Brain pericyte (primary cell): ENCODE measurements around the gene PTGER3.
"Not testable (repeated sequence)": the region's sequence is repeated elsewhere in the genome, so short reads cannot be mapped to it uniquely, and the experiment has no call there.

Experiments used
- DNase-seq: peaks from one replicate; pipeline ENCODE4 v3.0.0-alpha.2; 2012; ENCODE audit warnings: low read depth, low spot score

The PTGER3 gene

DNA sequence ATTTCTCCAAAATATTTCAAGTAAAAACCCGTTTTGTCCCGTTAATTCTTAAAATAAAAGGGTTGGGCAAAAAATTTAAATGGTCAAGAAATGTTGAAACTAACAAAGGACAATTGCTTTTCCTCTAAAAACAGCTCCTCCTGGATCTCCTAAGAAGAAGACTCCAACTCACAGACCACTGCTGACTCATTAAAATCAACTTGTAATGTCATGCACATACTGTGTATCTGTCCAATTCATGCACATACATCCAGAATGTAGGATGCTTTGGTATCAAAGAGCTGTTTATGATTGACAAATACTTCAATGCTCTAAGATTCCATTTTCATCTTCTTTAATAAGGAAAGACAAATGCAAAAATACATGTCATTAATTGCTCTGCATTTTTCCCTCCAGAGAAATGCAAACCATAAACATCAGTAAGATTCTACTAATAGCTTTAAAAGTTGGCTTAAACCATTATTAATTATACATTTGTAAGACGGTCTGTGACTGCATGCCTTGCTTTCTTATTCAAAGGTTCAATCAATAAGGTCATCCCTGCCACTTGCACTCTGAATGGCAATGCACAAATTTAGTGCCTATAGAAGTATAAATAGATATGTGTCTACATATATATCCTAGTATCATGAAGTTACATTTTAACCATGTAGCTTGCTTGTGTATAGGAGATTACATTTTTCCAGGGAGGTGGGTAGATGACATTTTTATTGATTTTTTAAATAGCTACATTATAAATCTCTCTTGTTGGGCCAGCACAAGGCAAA is 44.7 kb downstream of the PTGER3 start:
- no peak for DNase-seq

DNA sequence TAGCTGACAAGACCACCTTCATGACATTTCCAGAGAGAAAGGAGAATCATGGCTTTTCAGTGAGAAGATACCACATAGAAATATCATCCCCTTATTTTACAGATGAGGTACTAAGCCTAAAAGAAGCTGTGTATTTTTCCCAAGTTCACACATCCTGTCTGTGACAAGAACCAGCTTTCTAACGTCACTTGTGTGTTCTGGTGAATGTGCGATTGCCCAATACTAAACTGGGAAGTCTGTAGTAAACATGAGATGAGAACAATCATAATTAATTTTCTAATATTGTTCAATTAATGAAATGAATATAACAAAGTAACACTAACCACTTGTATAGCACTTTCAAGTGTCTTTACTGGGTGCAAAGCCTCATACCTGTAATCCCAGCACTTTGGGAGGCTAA is 46.0 kb downstream of the PTGER3 start:
- no peak for DNase-seq

DNA sequence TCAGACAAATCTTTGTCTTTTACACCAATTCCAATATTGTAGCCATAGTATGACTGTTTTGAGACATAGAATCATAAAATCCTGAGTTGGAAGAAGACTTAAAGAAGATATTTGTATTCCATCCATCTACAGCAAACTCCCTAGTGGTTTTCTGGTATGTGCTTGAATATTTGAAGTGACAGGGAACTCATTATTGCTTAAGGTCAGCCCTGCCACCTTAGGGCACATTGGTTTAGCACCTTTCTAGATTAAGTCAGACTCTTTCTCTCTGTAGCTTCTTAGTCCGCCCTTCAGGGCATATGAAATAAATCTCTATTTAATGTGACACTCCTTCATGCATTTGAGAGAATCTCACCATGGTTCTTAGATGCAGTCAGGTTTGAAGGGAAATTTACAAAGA is 49.8 kb downstream of the PTGER3 start:
- DNase-seq, result no peak

DNA sequence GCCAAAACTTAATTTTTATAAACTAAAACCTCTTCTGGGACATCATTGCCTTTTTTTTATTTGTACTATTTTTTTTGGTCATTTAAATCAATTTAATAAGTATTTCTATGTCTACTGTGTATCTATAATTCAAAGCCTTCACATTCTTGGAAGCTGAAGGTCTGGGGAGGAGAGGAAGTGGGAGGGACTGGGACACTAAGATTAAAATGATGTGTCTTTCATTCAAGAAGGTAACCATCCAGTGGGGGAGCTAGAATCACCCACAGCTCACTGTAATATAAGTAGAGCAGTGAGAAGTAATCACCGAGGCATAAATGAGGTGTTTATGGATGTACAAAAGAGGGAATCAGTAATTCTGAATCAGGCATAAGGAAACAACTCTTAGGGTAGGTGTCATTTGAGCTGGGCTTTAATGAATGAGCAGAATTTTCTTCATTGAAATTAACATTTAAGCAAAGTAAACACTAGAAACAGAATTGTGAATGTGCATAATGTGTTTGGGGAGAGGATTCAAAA is 52.8 kb downstream of the PTGER3 start:
- no peak for DNase-seq

DNA sequence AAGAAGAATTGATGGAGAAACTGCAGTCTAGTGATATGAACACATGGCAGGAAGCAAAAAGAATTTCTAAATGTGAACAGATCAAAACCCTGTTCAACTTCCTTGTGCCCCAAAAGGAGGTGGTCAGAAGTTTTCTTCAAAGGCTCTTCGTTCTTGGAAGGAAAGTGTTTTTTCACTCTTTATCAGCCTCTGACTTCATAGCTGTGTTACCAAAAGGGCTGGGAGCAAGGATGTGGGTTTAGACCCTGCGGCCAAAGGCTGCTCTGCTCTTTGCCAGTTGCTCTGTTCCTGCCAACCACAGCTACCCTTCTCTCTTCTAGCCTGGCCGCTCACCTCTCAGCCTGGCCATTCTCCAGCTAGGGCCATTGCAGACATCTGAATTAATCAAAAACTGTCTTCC is 53.8 kb downstream of the PTGER3 start:
- DNase-seq, result no peak

DNA sequence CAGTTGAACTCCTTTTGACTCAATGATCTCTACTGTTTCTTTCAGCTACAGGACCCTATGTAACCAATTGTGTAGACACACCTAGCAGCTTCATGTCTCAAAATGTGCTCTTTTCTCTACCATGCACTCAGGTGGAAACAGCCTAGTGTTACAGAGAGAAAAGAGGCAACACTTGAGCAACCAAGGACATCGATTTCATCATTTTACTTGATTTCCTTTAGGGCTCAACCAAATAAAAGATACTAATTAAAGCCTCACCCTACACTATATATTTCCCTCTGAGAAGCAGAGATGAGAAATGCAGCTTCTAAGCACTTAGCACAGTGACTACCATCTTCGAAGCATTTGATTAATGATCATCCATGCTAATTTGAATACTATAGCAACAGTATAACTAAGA is 55.1 kb downstream of the PTGER3 start:
- no peak for DNase-seq

DNA sequence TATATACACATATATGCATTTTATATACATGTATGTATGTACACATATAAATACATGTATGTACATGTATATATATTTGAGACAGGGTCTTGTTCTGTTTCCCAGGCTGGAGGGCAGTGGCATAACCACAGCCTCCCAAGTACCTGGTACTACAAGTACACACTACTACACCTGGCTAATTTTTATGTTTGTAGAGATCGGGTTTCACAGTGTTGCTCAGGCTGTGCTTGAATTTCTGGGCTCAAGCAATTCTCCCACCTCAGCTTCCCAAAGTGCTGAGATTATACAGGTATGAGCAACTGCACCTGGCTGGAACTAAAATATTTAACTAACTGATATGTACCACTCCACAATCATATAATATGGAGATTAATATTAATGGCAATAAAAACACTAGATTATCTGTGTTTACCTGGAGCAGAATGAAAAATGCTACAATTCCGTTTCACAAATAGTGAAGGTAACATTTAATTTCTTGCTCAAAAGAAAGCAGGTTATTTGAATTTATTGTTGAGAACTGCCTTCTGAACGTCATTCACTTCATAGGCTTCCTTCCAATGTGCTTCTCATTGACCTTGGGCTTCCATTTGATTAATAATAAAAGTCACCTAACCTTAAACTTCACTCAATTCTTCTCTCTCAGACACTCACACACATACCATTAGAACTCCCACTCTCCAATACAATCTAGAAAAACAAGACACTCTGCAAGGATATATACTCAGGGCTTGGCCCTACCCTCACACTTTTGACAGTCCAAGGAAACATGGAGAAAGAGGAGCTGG is 57.0 kb downstream of the PTGER3 start:
- no peak for DNase-seq

DNA sequence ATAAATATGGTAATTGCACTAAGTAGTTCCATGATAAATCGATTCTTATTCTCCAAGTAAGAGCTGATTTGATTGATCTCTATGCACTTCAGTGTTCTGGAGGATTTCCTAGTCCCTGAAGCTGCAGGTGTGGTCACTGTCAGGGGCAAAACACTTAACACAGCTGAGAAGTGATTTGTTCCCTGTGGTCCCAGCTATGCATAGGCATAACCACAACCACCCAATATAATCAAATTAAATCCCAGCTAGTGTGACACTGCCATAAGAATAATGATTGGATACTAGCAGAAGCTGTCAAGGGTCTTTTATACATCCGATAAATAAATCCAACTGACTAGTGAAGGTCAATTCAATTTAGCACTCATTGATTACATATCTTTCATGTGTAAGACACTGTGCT is 60.1 kb downstream of the PTGER3 start:
- DNase-seq, result no peak

DNA sequence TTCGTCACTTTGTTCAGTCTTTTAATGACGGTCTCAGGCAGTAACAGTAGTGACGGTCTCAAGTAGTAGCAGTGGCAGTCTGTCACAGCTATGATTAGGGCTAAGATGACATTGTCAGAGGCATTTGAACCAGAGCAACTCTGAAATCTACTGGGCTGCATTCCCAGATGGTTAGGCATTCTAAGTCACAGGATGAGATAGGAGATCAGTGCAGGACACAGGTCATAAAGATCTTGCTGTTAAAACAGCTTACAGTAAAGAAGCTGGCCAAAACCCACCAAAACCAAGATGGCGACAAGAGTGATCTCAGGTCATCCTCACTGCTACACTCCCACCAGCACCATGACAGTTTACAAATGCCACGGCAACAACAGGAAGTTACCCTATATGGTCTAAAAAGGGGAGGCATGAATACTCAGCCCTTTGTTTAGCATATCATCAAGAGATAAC is 61.8 kb downstream of the PTGER3 start:
- not testable (repeated sequence) for DNase-seq

DNA sequence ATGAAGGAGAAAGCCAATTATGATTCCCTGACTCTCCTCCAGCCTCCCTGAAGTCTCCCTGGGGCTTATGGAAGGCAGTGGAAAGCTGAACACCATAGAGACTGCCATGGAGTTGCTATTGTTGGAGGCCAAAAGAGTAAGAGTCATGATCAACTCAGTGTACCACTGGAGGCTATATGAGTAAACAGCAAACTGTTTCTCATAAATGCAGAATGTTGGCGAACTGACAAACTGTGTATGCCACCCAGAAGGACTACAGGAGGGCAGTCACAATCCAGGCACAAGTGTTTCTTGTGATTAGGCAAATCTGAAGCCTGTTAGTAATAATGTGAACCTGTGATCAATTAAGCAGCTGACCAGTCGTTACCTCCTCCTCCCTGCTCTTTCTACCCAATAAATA is 62.3 kb downstream of the PTGER3 start:
- DNase-seq, result not testable (repeated sequence)

DNA sequence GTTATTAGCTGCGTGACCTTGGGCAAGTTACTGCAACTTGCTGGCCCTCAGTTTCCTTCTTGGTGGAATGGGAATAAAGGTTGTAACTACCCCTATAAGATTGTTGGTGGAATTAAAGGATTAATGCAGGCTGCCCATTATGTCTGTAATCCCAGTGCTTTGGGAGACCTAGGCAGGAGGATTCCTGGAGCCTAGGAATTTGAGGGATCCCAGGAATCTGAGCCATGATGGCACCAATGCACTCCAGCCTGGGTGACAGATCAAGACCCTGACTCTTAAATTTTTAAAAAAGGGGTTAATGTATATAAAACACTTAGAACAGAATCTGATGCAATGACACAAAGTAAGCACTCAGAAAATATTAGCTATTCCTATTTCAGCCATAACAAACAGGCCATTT is 67.3 kb downstream of the PTGER3 start:
- DNase-seq, result no peak

DNA sequence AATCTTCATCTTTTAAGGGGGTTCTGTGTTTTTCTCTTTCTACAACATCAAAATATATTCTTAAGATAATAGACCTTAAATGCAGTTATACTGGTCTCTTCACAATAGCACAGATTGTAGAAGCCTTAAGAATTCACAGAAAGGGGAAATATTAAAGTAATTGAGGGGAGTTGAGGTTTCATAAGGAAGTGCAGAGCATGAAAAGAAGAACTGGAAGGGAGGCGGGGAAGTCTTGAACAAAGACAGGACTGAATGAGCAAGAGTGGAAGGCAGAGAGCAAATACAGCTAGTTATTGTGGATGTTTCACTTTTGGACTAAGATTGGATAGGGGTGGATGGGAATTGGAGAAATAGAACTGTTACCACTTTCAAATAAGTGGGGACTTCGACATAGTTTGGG is 67.7 kb downstream of the PTGER3 start:
- no peak for DNase-seq

DNA sequence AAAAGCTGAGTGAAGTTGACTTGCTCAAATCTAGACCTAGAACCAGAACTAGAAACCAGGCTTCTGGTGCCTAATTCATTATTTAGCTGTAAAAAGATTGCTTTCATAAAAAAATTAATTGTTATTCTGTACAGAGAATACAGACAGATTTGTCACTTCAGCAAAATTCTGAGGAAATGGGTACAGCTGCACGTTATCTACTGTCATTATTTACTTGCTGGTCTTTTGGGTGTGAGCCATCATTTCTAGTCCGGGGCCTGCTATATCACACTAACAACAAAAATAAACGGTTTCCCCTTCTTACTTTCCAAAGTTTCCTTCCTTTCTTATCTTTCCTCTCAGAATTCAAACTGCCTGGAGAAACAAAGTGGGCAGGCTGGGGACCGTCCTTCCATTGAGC is 68.3 kb downstream of the PTGER3 start:
- DNase-seq, result no peak

DNA sequence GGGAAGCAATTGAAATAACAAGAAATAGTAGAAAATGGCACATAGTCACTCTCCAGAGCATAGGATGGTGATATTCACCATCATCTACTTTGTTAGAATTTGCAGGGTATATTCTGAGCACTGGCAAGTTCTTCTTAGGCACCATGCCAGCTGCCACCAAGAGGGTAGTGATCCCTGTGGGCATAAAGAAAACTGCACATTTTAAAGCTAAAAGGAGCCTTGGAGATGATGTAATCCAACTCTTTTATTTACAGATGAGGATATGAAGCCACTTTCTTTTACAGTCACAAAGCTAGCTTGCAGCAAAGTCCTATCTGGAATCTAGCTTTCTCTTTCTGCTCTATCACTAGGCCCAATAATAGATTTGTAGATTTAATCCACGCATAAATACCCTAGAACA is 69.0 kb downstream of the PTGER3 start:
- DNase-seq, result no peak

DNA sequence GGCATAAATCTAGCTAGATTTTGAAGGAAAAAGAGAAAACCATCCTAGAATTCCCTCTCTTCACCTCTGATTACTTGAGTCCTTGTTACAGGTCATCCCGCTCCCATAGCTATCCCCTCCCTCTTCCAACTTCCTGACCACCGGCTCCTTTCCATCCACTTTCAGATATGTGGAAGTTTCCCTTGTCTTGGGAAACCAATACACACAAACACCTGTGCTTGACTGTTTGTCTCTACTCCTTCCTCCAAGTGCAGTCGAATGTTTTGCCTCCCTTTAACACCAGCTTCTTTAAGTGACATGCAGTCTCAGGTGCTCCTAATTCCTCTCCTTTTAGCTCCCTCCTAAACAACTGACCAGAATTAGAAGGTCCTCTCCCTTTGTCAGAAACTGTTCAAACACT is 70.0 kb downstream of the PTGER3 start:
- no peak for DNase-seq

DNA sequence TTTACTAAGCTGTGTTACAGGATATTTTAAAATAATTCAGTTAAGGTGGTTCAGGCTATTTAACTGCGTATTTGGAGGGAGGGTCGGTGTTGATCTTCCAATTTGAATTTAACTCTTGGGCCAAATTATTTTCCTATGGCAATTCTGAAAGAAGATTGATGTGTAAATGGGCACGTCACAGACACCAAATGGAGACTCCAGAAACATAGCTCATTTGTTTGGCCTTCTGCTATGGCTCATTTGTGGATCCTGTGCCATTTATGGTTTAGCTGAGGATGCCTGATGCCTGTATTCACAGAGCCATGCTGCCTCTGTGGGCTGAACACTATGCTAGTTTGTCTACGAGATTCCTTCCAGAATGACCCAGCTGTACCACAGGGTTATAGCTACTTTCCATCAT is 70.6 kb downstream of the PTGER3 start:
- no peak for DNase-seq

DNA sequence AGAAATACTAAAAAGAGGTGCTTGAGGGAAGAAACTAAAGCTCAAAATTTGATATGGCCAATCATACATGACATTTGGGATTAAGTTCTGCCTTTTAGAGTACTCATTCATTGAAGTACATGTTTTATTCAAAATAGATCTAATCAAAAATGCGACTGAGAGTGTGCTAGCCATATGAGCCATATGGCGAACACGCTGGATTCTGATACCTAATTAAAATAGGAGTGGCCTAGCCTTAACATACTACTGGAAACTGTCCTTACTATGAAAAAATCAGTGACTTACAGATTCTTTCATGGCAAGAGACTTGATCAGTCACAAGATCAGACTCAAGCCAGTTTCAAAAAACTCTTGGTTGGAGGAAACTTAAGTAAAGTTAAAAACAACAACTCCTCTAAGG is 73.9 kb downstream of the PTGER3 start:
- no peak for DNase-seq

DNA sequence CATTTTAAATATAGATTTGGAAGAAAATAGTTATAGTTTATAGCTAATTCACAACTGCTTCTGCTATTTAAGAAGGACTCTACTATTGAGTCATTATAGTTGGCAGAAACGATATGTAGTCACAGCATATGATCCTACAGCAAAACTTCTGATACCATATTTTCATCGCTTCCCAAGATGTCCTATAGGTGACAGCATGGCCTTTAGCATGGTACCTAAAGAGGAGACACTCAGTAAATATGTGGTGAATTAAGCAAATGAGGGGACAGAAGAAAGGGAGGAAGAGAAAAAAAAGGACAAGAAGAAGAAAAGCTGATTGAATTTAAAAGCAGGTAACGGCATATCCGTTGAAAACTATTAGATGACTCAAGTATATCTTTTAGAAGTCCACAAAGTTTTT is 77.2 kb downstream of the PTGER3 start:
- DNase-seq, result no peak

DNA sequence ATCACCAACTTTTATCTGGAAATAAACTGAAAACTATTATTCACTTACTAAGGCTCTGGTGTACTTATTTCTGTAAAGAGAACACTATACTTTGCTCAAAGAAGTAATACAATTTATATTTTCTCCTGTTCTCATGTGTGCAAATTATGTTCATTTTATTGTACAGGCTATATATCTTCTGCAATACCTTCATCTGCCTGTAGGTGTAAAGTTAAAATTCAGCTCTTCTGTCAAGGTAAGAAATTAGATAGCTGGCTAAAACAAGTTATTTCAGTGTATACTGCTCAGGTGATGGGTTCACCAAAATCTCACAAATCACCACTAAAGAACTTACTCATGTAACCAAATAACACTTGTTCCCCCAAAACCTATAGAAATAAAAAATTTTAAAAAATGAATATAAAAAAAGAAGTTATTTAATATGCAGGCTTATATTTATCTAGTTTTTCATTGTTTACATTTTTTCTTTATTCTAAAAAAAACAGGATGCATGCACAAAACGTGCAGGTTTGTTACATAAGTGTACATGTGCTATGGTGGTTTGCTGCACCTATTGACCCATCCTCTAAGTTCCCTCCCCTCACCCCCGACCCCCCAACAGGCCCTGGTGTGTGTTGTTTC is 81.5 kb downstream of the PTGER3 start:
- DNase-seq, result no peak

DNA sequence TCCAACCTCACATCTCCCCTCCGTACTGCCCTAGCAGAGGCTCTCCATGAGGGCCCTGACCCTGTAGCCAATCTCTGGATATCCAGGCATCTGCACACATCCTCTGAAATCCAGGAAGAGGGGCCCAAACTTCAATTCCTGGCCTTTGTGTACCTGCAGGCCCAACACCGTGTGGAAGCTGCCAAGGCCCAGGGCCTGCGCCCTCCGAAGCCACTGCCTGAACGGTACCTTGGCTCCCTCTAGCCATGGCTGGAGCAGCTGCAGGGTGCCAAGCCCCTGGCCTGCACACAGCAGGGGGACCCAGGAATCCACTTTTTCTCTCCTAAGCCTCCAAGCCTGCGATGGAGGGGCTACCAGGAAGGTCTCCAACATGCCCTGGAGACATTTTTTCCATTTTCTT is 84.2 kb downstream of the PTGER3 start:
- DNase-seq, result no peak

DNA sequence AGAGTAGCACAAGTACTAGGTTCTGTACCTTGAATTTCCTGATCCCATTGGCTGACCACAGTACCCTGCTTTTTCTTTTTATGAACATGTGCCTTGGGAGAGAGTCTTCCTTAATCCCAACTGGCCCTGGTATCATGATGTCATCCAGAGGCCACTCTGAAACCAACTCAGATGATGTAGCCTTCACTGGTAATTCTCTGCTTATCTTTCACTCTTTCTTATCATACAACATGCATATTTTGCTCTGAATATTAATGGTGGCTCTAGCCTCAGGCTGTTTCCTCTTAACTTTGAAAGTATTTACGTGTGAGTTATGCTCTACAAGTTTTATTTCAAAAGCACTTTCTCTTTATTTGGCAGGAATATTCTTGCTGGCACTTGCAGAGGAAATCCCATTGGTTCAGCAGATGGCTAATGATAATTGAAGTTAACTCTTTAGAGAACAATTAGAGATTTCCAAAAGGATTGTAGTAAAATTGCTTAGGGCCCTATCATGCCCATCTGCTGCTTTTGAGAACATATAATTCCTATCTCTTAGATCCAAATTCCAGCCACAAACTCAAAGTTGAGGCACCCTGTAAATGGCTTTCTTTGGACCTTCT is 86.1 kb downstream of the PTGER3 start:
- no peak for DNase-seq

DNA sequence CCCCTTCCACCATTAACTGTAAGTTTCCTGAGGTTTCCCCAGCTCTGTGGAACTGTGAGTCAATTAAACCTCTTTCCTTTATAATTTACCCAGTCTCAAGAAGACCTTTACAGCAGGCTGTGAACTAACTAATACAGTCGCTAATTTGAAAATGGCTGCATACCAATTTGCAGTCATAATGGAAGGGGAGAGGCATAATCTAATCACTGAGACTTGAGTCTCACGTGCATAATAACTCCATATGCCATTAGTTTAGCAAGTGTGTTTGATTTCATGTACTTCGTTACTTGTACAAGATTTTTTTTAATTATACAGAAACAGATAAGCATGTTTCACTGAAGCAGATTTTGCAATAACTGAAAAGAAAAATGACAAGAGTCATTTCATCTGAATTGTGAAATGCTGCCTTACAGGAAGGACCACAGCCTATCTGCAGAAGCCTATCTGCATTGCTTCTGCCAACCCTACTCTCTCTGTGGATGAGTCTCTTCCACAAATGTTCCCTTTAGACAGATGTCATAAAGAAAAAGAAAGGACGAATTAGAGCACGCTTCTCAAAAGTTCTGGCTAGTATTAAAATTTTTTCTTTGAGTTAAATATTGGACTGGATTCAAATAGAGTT is 99.1 kb downstream of the PTGER3 start:
- no peak for DNase-seq
